Measurements from ENCODE around the gene CBX5. TPM values are rescaled to one million over a fixed set of nuclear protein-coding genes. Genes with fewer than 3 reads are reported as not detected.
"Not testable (repeated sequence)": the region's sequence is repeated elsewhere in the genome, so short reads cannot be mapped to it uniquely, and the experiment has no call there.

CBX5 gene
- total RNA-seq, 1 donor from 2014 or later: 67.3 TPM

- DNase-seq (ENCODE audit: low read depth): no peak
- TF ChIP-seq CTCF (conservative IDR thresholded peaks at IDR 0.05; ENCODE audit: low read depth, low read length): no peak
- H3K4me3 ChIP-seq (ENCODE audit: low read depth, low read length): no peak overlapping the region
Observed at GRCh38 chr12:54240129-54240528, 39.8 kb downstream of the CBX5 start.

GRCh38 chr12:54239620-54240019 is 40.3 kb downstream of the CBX5 start:
- TF ChIP-seq CTCF (conservative IDR thresholded peaks at IDR 0.05; ENCODE audit: low read depth, low read length): no peak
- H3K4me3 ChIP-seq (ENCODE audit: low read depth, low read length): no peak overlapping the region
- DNase-seq (ENCODE audit: low read depth): no peak

- H3K4me3 ChIP-seq (ENCODE audit: low read depth, low read length): no peak overlapping the region
- no peak for DNase-seq (ENCODE audit: low read depth)
- no peak for TF ChIP-seq CTCF (conservative IDR thresholded peaks at IDR 0.05; ENCODE audit: low read depth, low read length)
Observed at GRCh38 chr12:54238531-54238930, 41.4 kb downstream of the CBX5 start.

GRCh38 chr12:54232790-54233189 is 47.1 kb downstream of the CBX5 start:
- peak; percentile 28 for TF ChIP-seq CTCF (conservative IDR thresholded peaks at IDR 0.05; ENCODE audit: low read depth, low read length)
- H3K4me3 ChIP-seq (ENCODE audit: low read depth, low read length): no peak overlapping the region
- no peak for DNase-seq (ENCODE audit: low read depth)

- not testable (repeated sequence) for H3K4me3 ChIP-seq (ENCODE audit: low read depth, low read length); DNase-seq (ENCODE audit: low read depth)
Observed at GRCh38 chr12:54231269-54231668, 48.7 kb downstream of the CBX5 start.

- no peak for TF ChIP-seq CTCF (conservative IDR thresholded peaks at IDR 0.05; ENCODE audit: low read depth, low read length)
- no peak overlapping the region for H3K4me3 ChIP-seq (ENCODE audit: low read depth, low read length)
- DNase-seq (ENCODE audit: low read depth): no peak
Observed at GRCh38 chr12:54230555-54230954, 49.4 kb downstream of the CBX5 start.

GRCh38 chr12:54229624-54230212 is 50.2 kb downstream of the CBX5 start:
- peak; percentile 97 for DNase-seq (ENCODE audit: low read depth)
- no peak for TF ChIP-seq CTCF (conservative IDR thresholded peaks at IDR 0.05; ENCODE audit: low read depth, low read length)
- H3K4me3 ChIP-seq (ENCODE audit: low read depth, low read length): no peak overlapping the region

Data from epithelial cell of proximal tubule (primary cell).